Astrocyte of the cerebellum (primary cell): ENCODE data around the gene TMCC2.

Experiments
- DNase-seq: peaks from one replicate; pipeline ENCODE4 v3.0.0-alpha.2; 2011; ENCODE audit warnings: low read depth
- H3K4me3 ChIP-seq: 2 replicates; pipeline ENCODE4 v1.5.1; 2011; ENCODE audit warnings: mild to moderate bottlenecking, low read depth, low read length, moderate library complexity
- in situ Hi-C: cut with HindIII; loops from 2 replicates; pipeline ENCODE4 v1.10.0; 2017; ENCODE audit warnings: low sequenced_read_pairs
- TF ChIP-seq, protein P1 (sequence below): IDR thresholded peaks from 2 replicates; pipeline ENCODE4 v1.5.1; 2012; ENCODE audit warnings: low read length, low read depth, moderate library complexity, mild to moderate bottlenecking; ENCODE audit errors: missing control alignments

Gene TMCC2

DNA sequence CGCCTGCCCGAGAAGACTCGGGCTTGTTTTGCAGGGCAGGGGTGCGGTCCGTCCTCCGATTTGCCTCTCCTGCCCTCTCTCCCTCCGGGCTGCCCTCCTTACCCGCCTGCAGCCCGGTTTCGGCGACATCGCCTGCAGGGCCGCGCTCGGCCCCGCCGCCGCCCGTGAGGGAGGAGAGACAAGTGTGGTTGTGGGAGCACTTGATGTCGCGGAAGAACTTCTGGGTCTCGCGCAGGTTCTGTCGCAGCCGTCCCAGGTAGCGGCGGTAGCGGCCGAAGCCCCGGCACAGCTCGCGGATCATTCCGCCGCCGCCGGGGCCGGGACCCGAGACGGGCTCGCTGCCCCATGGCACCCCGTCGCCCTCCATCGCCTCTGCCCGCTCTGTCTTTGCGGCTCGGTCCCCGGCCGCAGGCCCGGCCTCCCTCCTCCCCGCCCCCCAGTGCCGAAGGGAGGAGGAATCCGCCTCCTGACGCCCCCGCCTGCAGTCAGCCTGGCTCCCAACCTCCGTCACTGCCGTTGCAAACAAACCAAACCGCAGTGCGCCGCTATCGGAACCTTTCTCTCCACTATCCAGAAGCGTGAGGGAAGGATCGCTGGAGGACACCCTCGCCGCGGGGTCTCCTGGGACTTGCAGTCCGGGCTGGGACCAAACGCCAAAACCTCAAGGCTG, 16.4 kb upstream of the TMCC2 start, which contains the start of gene DSTYK:
TSS of gene DSTYK (minus strand) at position 534 of the 670 bp plus-strand sequence. CDS start at position 367, 167 bp downstream.
- TF ChIP-seq, protein P1, sequence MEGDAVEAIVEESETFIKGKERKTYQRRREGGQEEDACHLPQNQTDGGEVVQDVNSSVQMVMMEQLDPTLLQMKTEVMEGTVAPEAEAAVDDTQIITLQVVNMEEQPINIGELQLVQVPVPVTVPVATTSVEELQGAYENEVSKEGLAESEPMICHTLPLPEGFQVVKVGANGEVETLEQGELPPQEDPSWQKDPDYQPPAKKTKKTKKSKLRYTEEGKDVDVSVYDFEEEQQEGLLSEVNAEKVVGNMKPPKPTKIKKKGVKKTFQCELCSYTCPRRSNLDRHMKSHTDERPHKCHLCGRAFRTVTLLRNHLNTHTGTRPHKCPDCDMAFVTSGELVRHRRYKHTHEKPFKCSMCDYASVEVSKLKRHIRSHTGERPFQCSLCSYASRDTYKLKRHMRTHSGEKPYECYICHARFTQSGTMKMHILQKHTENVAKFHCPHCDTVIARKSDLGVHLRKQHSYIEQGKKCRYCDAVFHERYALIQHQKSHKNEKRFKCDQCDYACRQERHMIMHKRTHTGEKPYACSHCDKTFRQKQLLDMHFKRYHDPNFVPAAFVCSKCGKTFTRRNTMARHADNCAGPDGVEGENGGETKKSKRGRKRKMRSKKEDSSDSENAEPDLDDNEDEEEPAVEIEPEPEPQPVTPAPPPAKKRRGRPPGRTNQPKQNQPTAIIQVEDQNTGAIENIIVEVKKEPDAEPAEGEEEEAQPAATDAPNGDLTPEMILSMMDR = no peak
- peak; percentile 92 for DNase-seq
- peak within 1 kb of the TSS; percentile 95 for H3K4me3 ChIP-seq
- in situ Hi-C loops = no loop called here

DNA sequence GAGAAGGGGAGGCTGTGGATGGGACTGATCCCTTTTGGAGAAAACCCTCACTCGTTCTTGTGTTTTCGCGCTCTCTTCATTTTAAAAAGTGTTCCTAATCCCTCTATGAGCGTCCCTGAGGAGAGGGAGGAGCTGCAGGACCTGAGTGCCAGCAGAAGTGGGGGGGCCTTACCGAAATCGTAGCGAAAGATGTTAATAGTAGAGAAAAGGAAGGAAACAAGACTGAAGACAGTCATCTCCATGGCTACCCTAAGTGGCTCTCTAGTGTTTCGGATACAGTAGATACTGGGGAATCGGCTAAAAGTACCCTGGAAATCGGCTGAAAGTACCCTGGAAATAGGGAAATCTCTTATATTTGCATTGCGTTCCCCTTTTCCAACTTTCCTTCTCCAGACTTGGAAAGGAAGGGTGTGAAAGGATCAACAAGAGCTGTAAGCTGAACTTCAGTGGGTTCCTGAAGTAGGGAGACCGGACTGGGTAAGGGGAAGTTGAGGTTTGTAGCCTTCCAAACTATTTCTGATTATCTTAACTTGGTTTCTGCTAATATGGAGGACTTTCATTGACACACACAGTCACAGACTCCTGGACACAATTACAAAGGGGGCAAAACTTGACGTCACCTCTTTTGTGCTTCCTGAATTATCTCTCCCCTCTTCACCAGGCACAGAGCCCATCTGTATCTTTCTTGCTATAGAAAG, 15.8 kb upstream of the TMCC2 start:
- TF ChIP-seq, protein P1 = no peak
- in situ Hi-C loops = no loop called here
- H3K4me3 ChIP-seq = peak overlapping the region; percentile 95
- no peak for DNase-seq

DNA sequence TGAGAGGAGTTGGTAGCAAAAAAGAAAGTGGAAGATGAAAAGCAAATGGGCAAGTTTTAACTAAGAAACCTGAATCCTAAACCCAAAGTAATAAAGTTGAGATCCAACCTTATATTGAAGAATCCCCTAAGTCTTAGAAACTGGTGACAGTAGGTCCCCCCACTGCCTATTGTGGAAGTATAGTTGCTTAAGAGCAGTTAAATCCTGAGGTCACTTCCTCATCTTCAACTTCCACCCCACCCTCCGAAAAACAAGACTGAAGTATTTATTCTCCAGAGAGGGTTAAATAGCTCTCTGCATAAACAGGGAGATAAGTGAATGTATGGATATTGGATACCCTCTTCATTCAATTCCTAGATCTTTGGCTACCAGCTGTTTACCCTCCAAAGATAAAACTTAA, 13.0 kb upstream of the TMCC2 start:
- no peak overlapping the region for H3K4me3 ChIP-seq
- no peak for DNase-seq
- TF ChIP-seq, protein P1 = no peak
- in situ Hi-C loops = no loop called here

DNA sequence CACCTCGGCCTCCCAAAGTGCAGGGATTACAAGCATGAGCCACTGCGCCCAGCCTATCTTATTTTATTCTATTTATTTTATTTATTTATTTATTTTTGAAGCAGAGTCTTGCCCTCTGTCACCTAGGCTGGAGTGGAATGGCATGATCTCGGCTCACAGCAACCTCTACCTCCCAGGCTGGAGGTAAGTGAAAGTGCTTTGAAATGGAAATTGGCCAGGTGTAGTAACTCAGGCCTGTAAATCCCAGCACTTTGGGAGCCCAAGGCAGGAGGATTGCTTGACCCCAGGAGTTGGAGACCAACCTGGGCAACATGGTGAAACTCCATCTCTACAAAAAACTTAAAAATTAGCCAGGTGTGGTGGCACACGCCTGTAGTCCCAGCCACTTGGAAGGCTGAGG, 11.2 kb upstream of the TMCC2 start:
- in situ Hi-C loops = no loop called here
- TF ChIP-seq, protein P1 = no peak
- H3K4me3 ChIP-seq = no peak overlapping the region
- no peak for DNase-seq

DNA sequence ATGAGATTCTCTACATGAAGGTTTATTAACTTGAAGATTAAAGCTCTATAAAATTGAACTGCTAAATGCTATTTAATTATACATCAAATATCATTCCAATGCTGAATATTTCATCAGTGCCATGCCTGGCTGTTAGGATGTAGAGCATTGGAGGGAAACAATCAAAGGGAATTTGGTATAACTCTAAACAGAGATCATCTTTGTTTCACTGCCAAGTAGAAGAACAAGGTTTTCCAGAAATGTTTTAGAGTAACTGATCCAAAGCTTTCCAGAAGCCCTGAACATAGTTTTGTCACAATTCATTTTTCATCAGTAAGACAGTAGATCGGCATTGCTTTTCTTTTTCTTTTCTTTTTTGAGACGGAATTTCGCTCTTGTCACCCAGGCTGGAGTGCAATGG, 10.3 kb upstream of the TMCC2 start:
- DNase-seq = no peak
- in situ Hi-C loops = no loop called here
- TF ChIP-seq, protein P1 = no peak
- no peak overlapping the region for H3K4me3 ChIP-seq

DNA sequence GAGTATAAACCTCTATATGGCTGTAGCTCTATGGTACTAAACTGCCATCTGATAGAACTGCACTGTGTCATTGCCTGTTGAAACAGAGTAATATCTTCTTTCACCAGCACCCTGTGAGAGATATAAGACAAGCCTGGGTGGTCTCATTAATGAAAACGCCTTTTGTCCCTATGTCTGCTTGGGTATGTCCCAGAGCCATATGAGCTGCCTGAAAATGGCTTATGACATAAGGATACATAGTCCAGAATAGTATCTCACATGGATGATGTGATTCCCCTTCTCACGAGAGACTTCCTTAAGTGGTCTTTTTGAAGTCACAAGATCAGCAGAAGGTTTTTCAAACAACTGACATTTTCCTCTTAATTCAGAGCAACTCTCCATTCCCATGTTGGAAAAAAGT, 7.3 kb upstream of the TMCC2 start:
- no peak overlapping the region for H3K4me3 ChIP-seq
- in situ Hi-C loops = no loop called here
- TF ChIP-seq, protein P1 = no peak
- no peak for DNase-seq
